RWPE1 (cell line): ENCODE data around the gene SAMD13.

Experiments used
- CTCF ChIA-PET: fragments of 350-600 bp; sonication (Branson Sonifier 250); formaldehyde crosslinking; extraction: SDS; loops from one replicate; lab custom pipeline; 2021; lab: Yijun Ruan, JAX
- POLR2A ChIA-PET: fragments of 400-600 bp; formaldehyde crosslinking; extraction: SDS; loops from one replicate; lab custom pipeline; 2020; ENCODE audit warnings: antibody characterized with exemption; ENCODE audit not compliant: low non-redundant PET; lab: Yijun Ruan, JAX
- DNase-seq: peaks from one replicate; pipeline ENCODE4 v3.0.0; 2012; ENCODE audit warnings: low spot score
- H3K27ac ChIP-seq: fragments of 450-650 bp; 2 replicates; pipeline ENCODE4 v1.5.1; 2017
- TF ChIP-seq, protein P1 (sequence below): fragments of 450-650 bp; conservative IDR thresholded peaks from 2 replicates; pipeline ENCODE4 v1.5.1; 2017; ENCODE audit warnings: low read depth, mild to moderate bottlenecking

The SAMD13 gene

GRCh38 chr1:84311296-84311695 lies 9.8 kb downstream of the SAMD13 start:
- ChIA-PET POLR2A (no interaction called here), CTCF (no interaction called here)
- DNase-seq, result no peak
- TF ChIP-seq, protein P1, sequence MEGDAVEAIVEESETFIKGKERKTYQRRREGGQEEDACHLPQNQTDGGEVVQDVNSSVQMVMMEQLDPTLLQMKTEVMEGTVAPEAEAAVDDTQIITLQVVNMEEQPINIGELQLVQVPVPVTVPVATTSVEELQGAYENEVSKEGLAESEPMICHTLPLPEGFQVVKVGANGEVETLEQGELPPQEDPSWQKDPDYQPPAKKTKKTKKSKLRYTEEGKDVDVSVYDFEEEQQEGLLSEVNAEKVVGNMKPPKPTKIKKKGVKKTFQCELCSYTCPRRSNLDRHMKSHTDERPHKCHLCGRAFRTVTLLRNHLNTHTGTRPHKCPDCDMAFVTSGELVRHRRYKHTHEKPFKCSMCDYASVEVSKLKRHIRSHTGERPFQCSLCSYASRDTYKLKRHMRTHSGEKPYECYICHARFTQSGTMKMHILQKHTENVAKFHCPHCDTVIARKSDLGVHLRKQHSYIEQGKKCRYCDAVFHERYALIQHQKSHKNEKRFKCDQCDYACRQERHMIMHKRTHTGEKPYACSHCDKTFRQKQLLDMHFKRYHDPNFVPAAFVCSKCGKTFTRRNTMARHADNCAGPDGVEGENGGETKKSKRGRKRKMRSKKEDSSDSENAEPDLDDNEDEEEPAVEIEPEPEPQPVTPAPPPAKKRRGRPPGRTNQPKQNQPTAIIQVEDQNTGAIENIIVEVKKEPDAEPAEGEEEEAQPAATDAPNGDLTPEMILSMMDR, result no peak
- no peak overlapping the region for H3K27ac ChIP-seq

DNA sequence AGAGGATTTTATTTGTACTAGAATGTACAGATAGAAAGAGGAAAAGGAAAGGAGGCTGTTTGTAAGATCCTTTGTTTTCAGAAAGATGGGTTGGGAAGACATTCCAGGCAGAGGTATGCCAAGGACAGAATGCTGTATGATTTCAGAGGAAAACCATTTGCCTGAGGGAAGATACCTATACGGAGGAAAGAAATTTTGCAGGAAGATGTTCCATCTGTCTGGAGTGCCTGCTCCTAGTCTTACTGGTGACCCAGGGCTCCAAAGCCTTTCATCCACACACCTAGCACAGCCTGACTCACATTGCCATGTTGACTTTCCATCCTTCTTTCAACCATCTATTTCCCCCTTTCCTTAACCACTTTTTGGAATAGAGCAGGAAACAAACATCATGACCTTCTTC lies 18.2 kb downstream of the SAMD13 start:
- H3K27ac ChIP-seq, result no peak overlapping the region
- no peak for DNase-seq
- CTCF ChIA-PET, result no interaction called here
- TF ChIP-seq, protein P1, result no peak
- POLR2A ChIA-PET, result no interaction called here

DNA sequence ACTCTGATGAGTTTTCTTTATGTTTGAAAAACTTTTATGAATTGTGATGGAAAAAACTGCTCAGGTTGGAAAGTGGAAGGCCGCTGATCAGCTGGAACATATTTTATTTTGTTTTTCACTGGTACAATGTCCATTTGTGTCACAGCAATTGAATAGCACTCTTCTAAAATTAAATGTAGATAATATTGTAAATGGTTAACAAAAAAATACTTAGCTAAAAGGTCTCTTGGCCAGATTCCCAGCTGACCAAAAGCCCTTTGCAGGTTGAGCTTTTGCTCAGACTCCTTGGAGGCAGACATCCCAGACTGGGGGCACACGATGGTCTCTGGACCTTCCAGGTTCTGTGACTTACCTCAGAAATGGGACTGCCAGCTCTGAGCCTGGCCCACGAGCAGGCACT lies 26.3 kb downstream of the SAMD13 start:
- TF ChIP-seq, protein P1, result no peak
- H3K27ac ChIP-seq, result no peak overlapping the region
- DNase-seq, result no peak
- ChIA-PET CTCF (no interaction called here), POLR2A (no interaction called here)

DNA sequence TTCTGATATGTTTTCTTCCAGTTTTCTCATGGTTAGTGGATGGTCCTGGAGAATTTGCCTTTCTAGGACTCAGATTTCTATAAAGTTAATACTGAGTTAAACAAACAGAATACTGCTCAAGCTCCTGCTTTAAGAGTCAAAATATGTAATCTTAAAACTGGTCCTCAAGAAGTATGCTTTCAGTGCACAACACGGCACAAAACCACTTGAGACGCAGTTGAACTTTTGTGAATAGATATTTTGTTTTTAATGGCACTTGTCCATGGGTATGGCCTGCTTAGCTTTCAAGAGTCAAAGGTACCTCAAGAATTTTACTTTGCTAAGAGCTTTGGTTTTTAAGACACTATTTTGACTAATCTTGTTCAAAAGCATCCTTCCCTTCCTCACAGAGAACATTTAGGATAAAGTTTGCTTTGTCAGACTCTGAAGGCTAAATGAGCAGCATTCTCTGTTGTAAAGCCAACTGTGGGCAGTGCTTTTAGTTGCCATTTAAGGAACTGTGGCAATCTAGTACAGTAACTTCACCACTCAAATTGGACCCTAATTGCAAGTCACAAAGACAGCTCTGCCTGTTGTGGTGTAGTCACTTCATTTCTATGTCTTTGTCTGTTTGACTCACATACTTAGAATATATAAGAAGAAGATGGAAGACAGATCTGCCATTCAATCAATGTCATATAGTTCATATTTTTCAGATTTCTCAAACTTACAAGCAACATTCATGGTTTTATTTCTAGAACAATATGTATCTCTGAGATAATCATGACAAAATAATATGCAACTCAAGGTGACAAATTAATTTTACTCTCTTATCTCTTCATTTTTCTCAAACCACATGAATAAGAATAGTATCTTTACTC lies 28.8 kb downstream of the SAMD13 start:
- POLR2A ChIA-PET, result no interaction called here
- TF ChIP-seq, protein P1, result no peak
- CTCF ChIA-PET, result interaction anchor here (0.7 kb wide), 1 partner anchor 445 kb away, joined by 3 read pairs; no protein-coding TSS in a partner anchor

DNA sequence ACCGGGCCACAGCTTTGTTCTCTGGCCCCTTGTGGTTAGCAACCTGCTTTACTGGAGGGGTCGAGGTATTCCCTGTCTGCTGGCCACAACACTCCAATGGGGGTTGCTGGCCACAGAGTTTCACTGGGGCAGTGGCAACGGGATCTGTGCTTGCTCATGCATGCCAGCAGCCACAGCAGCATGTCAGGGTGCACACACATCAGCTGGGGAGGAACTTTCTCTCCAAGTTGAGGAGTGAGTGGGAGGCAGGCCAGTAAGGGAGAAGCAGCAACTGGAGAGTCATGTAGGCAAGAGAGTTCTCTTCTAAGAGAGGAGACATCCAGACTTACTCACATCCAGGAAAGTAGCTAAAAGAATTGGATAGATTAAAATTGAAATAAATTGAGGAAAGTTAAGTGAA lies 38.0 kb downstream of the SAMD13 start:
- ChIA-PET POLR2A (no interaction called here), CTCF (no interaction called here)
- DNase-seq, result no peak
- H3K27ac ChIP-seq, result no peak overlapping the region
- TF ChIP-seq, protein P1, result no peak

More for the DNA sequence above, 28.8 kb downstream of the SAMD13 start:
- H3K27ac ChIP-seq, result no peak overlapping the region
- no peak for DNase-seq

- TF ChIP-seq, protein P1, result no peak
- no peak for DNase-seq
- no peak overlapping the region for H3K27ac ChIP-seq
- POLR2A ChIA-PET, result no interaction called here
- CTCF ChIA-PET, result interaction anchor here (0.5 kb wide), 1 partner anchor 12 kb away, joined by 3 read pairs; no protein-coding TSS in a partner anchor
These were observed 42.8 kb downstream of the SAMD13 start for GRCh38 chr1:84344286-84344685.
